Spleen (tissue), 11 donors: ENCODE results near the gene ARHGEF7. TPM values are rescaled to one million over a fixed set of nuclear protein-coding genes. Genes with fewer than 3 reads are reported as not detected.

ENCODE experiments used
- DNase-seq: peaks from one replicate; pipeline ENCODE4 v3.0.0-alpha.2; 2020
- H3K27ac ChIP-seq, 8 donors: fragments of 200-600 bp; sonication (generic) in 7 of 8; 1 replicate in 4 of 8; 2 replicates in 4 of 8; pipeline versions ENCODE4 v1.5.0 to v1.8.0; 2016 to 2021; ENCODE audit warnings: inconsistent platforms in 4 of 8, mild to moderate bottlenecking in 4 of 8, moderate library complexity in 1 of 8
- H3K27me3 ChIP-seq, 7 donors: fragments of 200-600 bp; sonication (generic) in 6 of 7; replicated peaks in 1 of 7; 1 replicate in 4 of 7; 2 replicates in 3 of 7; pipeline versions ENCODE4 v1.5.0 to v1.8.0; 2016 to 2021; ENCODE audit warnings: inconsistent platforms in 3 of 7, mild to moderate bottlenecking in 1 of 7
- H3K36me3 ChIP-seq, 6 donors: fragments of 200-600 bp; sonication (generic) in 5 of 6; 1 replicate in 4 of 6; 2 replicates in 2 of 6; pipeline versions ENCODE4 v1.5.0 to v1.8.0; 2016 to 2021; ENCODE audit warnings: inconsistent platforms in 2 of 6
- H3K4me1 ChIP-seq, 6 donors: fragments of 200-600 bp; sonication (generic) in 5 of 6; 1 replicate in 3 of 6; 2 replicates in 3 of 6; pipeline versions ENCODE4 v1.5.0 to v1.8.0; 2016 to 2021; ENCODE audit warnings: inconsistent platforms in 3 of 6
- H3K4me3 ChIP-seq, 8 donors: fragments of 200-600 bp; sonication (generic) in 7 of 8; 1 replicate in 4 of 8; 2 replicates in 4 of 8; pipeline versions ENCODE4 v1.5.0 to v1.8.0; 2016 to 2021; ENCODE audit warnings: inconsistent platforms in 4 of 8, mild to moderate bottlenecking in 4 of 8, moderate library complexity in 2 of 8
- H3K9me3 ChIP-seq, 8 donors: fragments of 200-600 bp; sonication (generic) in 7 of 8; 1 replicate in 4 of 8; 2 replicates in 4 of 8; pipeline versions ENCODE4 v1.5.0 to v1.8.0; 2016 to 2021; ENCODE audit warnings: inconsistent platforms in 4 of 8
- CTCF ChIP-seq, 11 experiments: fragments of 200-600 bp in 7 of 11; fragments of 450-650 bp in 4 of 11; sonication (generic) in 4 of 11; IDR thresholded peaks in 8 of 11; conservative IDR thresholded peaks in 3 of 11; 1 replicate in 7 of 11; 2 replicates in 4 of 11; pipeline versions ENCODE4 v1.4.0 to v1.8.0; 2016 to 2021; ENCODE audit warnings: antibody characterized with exemption in 11 of 11, inconsistent platforms in 4 of 11, mild to moderate bottlenecking in 1 of 11
- POLR2A ChIP-seq, 3 donors: fragments of 450-650 bp; IDR thresholded peaks; one replicate each; pipeline ENCODE4 v1.5.1; 2017; ENCODE audit warnings: antibody characterized with exemption in 3 of 3, mild to moderate bottlenecking in 1 of 3
- POLR2AphosphoS5 ChIP-seq, 3 donors: sonication (generic); formaldehyde crosslinking; IDR thresholded peaks; one replicate each; pipeline ENCODE4 v1.5.1; 2017; ENCODE audit warnings: antibody characterized with exemption in 3 of 3
- WGBS, 5 donors: extraction: QIAGEN DNeasy Blood & Tissue Kit in 3 of 5; methylation state at CpG; one replicate each; pipeline versions ENCODE4 v1.1.5 to v1.1.7; 2013 to 2018; 5-methylcytosine and 5-hydroxymethylcytosine counted together
- intact Hi-C: fragments of 100-400 bp; cut with DNase I; formaldehyde crosslinking; loops from one replicate; pipeline ENCODE4 v1.15.0; 2023; ENCODE audit warnings: low total_unique reads
- polyA plus RNA-seq, 3 donors: library from polyadenylated mRNA; stranded (reverse); fragments of 200-250 nt; gene quantifications; one replicate each; pipeline ENCODE4 v1.2.1, GENCODE V29; 2013
- total RNA-seq, 7 donors: library from RNA; depleted of rRNA in 3 of 7; stranded (reverse); fragments of >200 nt in 3 of 7; fragmentation: NEBNext Ultra II Directional in 4 of 7; extraction: Animal tissue kit (Norgen Biotek cat#: 25700) in 4 of 7; gene quantifications; one replicate each; pipeline versions ENCODE4 v1.1.0 to v1.2.1, GENCODE V29; 2016 to 2021
- donor health status: healthy with polysubstance abuse.
- donor health status: DM: no; HTN: no; CAD: no; lungs with moderate emphysema.
- donor health status: DM: no; HTN: no; CAD: no.
- donor health status: Bipolar disorder and iron deficiency.
- donor health status: healthy.
- donor health status: DM: no; HTN: no; CAD: no.
- donor health status: DM: yes; HTN: yes; CAD: no.

The ARHGEF7 gene
- total and polyA plus RNA-seq, 10 donors: 18.0 to 192 (median 114) TPM

GRCh38 chr13:111201304-111201940, 86.3 kb downstream of the ARHGEF7 start:
- Histone ChIP-seq H3K4me3 (no peak overlapping the region), H3K27ac (peak overlapping the region in 6 of 8 donors; percentile 48 to 89 (median 76)), H3K36me3 (peaks cover 0 to 40% (median 2%) of the 10 kb centered on the region in 6 donors), H3K27me3 (no peaks in the 10 kb centered on the region), H3K9me3 (no peaks in the 10 kb centered on the region), H3K4me1 (peaks cover 39 to 77% (median 60%) of the 10 kb centered on the region in 6 donors)
- 35 to 52% (median 37%) methylated on average over 8 of the region's 8 CpGs for WGBS, 5 donors
- TF ChIP-seq POLR2AphosphoS5 (IDR thresholded peaks at IDR 0.05) (no peak), CTCF (IDR thresholded peaks at IDR 0.05 in 8 of 11, conservative IDR thresholded peaks at IDR 0.05 in 3 of 11) (no peak), POLR2A (IDR thresholded peaks at IDR 0.05) (no peak)
- intact Hi-C loops: no loop called here
- DNase-seq: no peak

- Histone ChIP-seq H3K27ac (peak overlapping the region; percentile 13 to 89 (median 72)), H3K27me3 (no peaks in the 10 kb centered on the region), H3K36me3 (peaks cover 0 to 38% (median 3%) of the 10 kb centered on the region in 6 donors), H3K4me1 (peaks cover 39 to 82% (median 64%) of the 10 kb centered on the region in 6 donors), H3K4me3 (no peak overlapping the region), H3K9me3 (no peaks in the 10 kb centered on the region)
- WGBS, 5 donors: 52 to 68% (median 59%) methylated on average over 4 of the region's 4 CpGs
- intact Hi-C loops: no loop called here
- TF ChIP-seq CTCF (IDR thresholded peaks at IDR 0.05 in 8 of 11, conservative IDR thresholded peaks at IDR 0.05 in 3 of 11) (no peak), POLR2AphosphoS5 (IDR thresholded peaks at IDR 0.05) (peak in 2 of 3 donors; percentile 42 to 62)
- DNase-seq: no peak
Measured at GRCh38 chr13:111202156-111202621, 87.1 kb downstream of the ARHGEF7 start.

- 5 to 17% (median 9%) methylated on average over 1 of the region's 1 CpG for WGBS, 5 donors
- intact Hi-C loops: no loop called here
- TF ChIP-seq CTCF (IDR thresholded peaks at IDR 0.05 in 8 of 11, conservative IDR thresholded peaks at IDR 0.05 in 3 of 11) (no peak), POLR2A (IDR thresholded peaks at IDR 0.05) (peak in 1 of 3 donors; percentile 31), POLR2AphosphoS5 (IDR thresholded peaks at IDR 0.05) (peak in 1 of 3 donors; percentile 71)
- Histone ChIP-seq H3K36me3 (peaks cover 0 to 38% (median 3%) of the 10 kb centered on the region in 6 donors), H3K4me1 (peaks cover 39 to 88% (median 69%) of the 10 kb centered on the region in 6 donors), H3K4me3 (peak overlapping the region in 7 of 8 donors; percentile 29 to 68 (median 32)), H3K9me3 (no peaks in the 10 kb centered on the region), H3K27me3 (no peaks in the 10 kb centered on the region), H3K27ac (peak overlapping the region; percentile 13 to 89 (median 72))
- DNase-seq: no peak
Measured at GRCh38 chr13:111202745-111203144, 87.6 kb downstream of the ARHGEF7 start.

GRCh38 chr13:111203736-111204389, 88.8 kb downstream of the ARHGEF7 start:
- H3K4me3 ChIP-seq: peak overlapping the region; percentile 0 to 68 (median 31)
- TF ChIP-seq POLR2A (IDR thresholded peaks at IDR 0.05) (no peak), POLR2AphosphoS5 (IDR thresholded peaks at IDR 0.05) (peak in 2 of 3 donors; percentile 42 to 46)
- WGBS, 5 donors: 37 to 50% (median 46%) methylated on average over 11 of the region's 11 CpGs
- H3K4me1 ChIP-seq: peaks cover 47 to 98% (median 80%) of the 10 kb centered on the region in 6 donors
- no peaks in the 10 kb centered on the region for H3K9me3 ChIP-seq
- peak overlapping the region; percentile 36 to 89 (median 72) for H3K27ac ChIP-seq
- no peak for DNase-seq
- intact Hi-C loops: no loop called here
- H3K36me3 ChIP-seq: peaks cover 0 to 35% (median 3%) of the 10 kb centered on the region in 6 donors
- no peaks in the 10 kb centered on the region for H3K27me3 ChIP-seq
